ENCODE data around the gene CNNM2. TPM values are rescaled to one million over a fixed set of nuclear protein-coding genes. Genes with fewer than 3 reads are reported as not detected.

CNNM2 gene
- total RNA-seq, 1 experiment from 2014 or later, result 23.5 TPM

DNA sequence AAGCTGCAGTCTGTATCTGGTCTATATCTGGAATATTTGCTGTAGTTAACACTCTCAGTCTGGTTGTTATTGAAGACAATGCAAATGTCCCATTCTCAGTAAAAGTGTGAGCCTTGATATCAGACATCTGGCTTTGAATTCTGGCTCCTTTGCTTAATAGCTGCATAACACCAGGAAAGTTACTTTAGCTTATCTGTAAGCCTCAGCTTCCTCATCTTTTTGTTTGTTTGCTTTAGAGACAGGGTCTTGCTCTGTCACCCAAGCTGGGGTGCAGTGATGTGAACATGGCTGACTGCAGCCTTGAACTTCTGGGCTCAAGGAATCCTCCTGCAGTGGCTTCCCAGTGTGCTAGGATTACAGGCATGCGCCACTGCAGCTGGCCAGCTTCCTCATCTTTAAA lies 41.3 kb downstream of the CNNM2 start (continued):
- TF ChIP-seq, protein P1, sequence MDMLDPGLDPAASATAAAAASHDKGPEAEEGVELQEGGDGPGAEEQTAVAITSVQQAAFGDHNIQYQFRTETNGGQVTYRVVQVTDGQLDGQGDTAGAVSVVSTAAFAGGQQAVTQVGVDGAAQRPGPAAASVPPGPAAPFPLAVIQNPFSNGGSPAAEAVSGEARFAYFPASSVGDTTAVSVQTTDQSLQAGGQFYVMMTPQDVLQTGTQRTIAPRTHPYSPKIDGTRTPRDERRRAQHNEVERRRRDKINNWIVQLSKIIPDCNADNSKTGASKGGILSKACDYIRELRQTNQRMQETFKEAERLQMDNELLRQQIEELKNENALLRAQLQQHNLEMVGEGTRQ (CRISPR knock-in tag; IDR thresholded peaks at IDR 0.05), result no peak
- no peak for TF ChIP-seq ZNF317 (CRISPR knock-in tag; IDR thresholded peaks at IDR 0.05; ENCODE audit: borderline replicate concordance, low read depth)
- no peak for TF ChIP-seq ZNF416 (CRISPR knock-in tag; IDR thresholded peaks at IDR 0.05)
- TF ChIP-seq, protein P2, sequence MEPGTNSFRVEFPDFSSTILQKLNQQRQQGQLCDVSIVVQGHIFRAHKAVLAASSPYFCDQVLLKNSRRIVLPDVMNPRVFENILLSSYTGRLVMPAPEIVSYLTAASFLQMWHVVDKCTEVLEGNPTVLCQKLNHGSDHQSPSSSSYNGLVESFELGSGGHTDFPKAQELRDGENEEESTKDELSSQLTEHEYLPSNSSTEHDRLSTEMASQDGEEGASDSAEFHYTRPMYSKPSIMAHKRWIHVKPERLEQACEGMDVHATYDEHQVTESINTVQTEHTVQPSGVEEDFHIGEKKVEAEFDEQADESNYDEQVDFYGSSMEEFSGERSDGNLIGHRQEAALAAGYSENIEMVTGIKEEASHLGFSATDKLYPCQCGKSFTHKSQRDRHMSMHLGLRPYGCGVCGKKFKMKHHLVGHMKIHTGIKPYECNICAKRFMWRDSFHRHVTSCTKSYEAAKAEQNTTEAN (CRISPR knock-in tag; IDR thresholded peaks at IDR 0.05), result no peak
- TF ChIP-seq, protein P3, sequence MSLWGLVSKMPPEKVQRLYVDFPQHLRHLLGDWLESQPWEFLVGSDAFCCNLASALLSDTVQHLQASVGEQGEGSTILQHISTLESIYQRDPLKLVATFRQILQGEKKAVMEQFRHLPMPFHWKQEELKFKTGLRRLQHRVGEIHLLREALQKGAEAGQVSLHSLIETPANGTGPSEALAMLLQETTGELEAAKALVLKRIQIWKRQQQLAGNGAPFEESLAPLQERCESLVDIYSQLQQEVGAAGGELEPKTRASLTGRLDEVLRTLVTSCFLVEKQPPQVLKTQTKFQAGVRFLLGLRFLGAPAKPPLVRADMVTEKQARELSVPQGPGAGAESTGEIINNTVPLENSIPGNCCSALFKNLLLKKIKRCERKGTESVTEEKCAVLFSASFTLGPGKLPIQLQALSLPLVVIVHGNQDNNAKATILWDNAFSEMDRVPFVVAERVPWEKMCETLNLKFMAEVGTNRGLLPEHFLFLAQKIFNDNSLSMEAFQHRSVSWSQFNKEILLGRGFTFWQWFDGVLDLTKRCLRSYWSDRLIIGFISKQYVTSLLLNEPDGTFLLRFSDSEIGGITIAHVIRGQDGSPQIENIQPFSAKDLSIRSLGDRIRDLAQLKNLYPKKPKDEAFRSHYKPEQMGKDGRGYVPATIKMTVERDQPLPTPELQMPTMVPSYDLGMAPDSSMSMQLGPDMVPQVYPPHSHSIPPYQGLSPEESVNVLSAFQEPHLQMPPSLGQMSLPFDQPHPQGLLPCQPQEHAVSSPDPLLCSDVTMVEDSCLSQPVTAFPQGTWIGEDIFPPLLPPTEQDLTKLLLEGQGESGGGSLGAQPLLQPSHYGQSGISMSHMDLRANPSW (CRISPR knock-in tag; conservative IDR thresholded peaks at IDR 0.05; ENCODE audit: low read depth), result no peak
- TF ChIP-seq CBFB (CRISPR knock-in tag; IDR thresholded peaks at IDR 0.05; ENCODE audit: low read depth), result no peak
- TF ChIP-seq ZNF232 (CRISPR knock-in tag; IDR thresholded peaks at IDR 0.05), result no peak
- TF ChIP-seq, protein P4, sequence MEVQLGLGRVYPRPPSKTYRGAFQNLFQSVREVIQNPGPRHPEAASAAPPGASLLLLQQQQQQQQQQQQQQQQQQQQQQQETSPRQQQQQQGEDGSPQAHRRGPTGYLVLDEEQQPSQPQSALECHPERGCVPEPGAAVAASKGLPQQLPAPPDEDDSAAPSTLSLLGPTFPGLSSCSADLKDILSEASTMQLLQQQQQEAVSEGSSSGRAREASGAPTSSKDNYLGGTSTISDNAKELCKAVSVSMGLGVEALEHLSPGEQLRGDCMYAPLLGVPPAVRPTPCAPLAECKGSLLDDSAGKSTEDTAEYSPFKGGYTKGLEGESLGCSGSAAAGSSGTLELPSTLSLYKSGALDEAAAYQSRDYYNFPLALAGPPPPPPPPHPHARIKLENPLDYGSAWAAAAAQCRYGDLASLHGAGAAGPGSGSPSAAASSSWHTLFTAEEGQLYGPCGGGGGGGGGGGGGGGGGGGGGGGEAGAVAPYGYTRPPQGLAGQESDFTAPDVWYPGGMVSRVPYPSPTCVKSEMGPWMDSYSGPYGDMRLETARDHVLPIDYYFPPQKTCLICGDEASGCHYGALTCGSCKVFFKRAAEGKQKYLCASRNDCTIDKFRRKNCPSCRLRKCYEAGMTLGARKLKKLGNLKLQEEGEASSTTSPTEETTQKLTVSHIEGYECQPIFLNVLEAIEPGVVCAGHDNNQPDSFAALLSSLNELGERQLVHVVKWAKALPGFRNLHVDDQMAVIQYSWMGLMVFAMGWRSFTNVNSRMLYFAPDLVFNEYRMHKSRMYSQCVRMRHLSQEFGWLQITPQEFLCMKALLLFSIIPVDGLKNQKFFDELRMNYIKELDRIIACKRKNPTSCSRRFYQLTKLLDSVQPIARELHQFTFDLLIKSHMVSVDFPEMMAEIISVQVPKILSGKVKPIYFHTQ (CRISPR knock-in tag; IDR thresholded peaks at IDR 0.05), result no peak
- no peak for TF ChIP-seq ESRRA (CRISPR knock-in tag; IDR thresholded peaks at IDR 0.05; ENCODE audit: borderline replicate concordance)

DNA sequence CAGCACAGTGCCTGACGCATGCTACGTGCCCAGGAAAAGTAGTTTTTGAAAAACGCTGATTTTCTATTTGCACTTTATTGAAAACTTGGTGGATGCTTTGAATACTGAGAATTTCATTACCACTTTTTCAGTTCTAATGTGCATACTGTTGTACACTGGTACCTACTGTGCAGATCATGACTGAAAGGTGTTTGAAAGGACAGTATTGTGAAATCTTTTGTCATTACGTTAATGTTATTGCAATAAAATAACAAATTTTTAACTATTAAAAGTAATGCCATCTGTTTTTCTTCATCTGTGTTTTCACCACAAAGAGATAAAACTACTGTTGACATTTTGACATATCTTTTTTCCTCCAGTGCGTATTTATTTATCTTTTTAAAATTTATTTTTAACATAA lies 42.1 kb downstream of the CNNM2 start:
- ChIA-PET CTCF (no interaction called here), POLR2A (no interaction called here)
- H3K4me3 Mint-ChIP-seq, result no peak overlapping the region
- no peaks in the 10 kb centered on the region for H3K4me1 Mint-ChIP-seq
- no peaks in the 10 kb centered on the region for H3K36me3 Mint-ChIP-seq
- ATAC-seq, result no peak
- TF ChIP-seq NFE2L1 (CRISPR knock-in tag; IDR thresholded peaks at IDR 0.05) (no peak), PRRX2 (CRISPR knock-in tag; IDR thresholded peaks at IDR 0.05) (no peak), RELA (CRISPR knock-in tag; IDR thresholded peaks at IDR 0.05; ENCODE audit: borderline replicate concordance) (no peak), GRHL2 (CRISPR knock-in tag; IDR thresholded peaks at IDR 0.05; ENCODE audit: insufficient replicate concordance, severe bottlenecking) (no peak), ZNF396 (CRISPR knock-in tag; IDR thresholded peaks at IDR 0.05; ENCODE audit: borderline replicate concordance) (no peak), ZNF138 (CRISPR knock-in tag; conservative IDR thresholded peaks at IDR 0.05) (no peak)
- TF ChIP-seq, protein P2 (CRISPR knock-in tag; IDR thresholded peaks at IDR 0.05), result no peak
- TF ChIP-seq, protein P5, sequence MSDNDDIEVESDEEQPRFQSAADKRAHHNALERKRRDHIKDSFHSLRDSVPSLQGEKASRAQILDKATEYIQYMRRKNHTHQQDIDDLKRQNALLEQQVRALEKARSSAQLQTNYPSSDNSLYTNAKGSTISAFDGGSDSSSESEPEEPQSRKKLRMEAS (CRISPR knock-in tag; IDR thresholded peaks at IDR 0.05), result no peak
- TF ChIP-seq, protein P6, sequence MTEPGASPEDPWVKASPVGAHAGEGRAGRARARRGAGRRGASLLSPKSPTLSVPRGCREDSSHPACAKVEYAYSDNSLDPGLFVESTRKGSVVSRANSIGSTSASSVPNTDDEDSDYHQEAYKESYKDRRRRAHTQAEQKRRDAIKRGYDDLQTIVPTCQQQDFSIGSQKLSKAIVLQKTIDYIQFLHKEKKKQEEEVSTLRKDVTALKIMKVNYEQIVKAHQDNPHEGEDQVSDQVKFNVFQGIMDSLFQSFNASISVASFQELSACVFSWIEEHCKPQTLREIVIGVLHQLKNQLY (CRISPR knock-in tag; IDR thresholded peaks at IDR 0.05), result no peak
- DNase-seq (ENCODE audit: low spot score), result no peak
- H3K27ac Mint-ChIP-seq, result no peak overlapping the region
- H3K9me3 Mint-ChIP-seq, result no peaks in the 10 kb centered on the region
- H3K27me3 Mint-ChIP-seq (ENCODE audit: low read depth), result no peaks in the 10 kb centered on the region

Data from WTC11 (cell line).